Activated T-helper 1 cell treated with anti-CD3 and anti-CD28 coated beads, Interleukin-12 subunit alpha, Interleukin-12 subunit beta, Interleukin-2, Interleukin-4 antibody, amounts not matched to agents 30 ng/mL and 10 ng/mL and 1 ng/mL, durations not matched to agents 14 hours and 24 hours and 36 hours (primary cell): ENCODE results near the gene SUMO1. TPM values are rescaled to one million over a fixed set of nuclear protein-coding genes. Genes with fewer than 3 reads are reported as not detected.

Source experiments
- DNase-seq: peaks from one replicate; pipeline ENCODE4 v3.0.0; 2021; ENCODE audit warnings: low spot score
- H3K27ac Mint-ChIP-seq: one replicate; pipeline ENCODE4 v1.8.0; 2021; ENCODE audit warnings: mild to moderate bottlenecking, mixed read lengths
- H3K27me3 Mint-ChIP-seq: one replicate; pipeline ENCODE4 v1.8.0; 2022; ENCODE audit warnings: mild to moderate bottlenecking, moderate library complexity, mixed read lengths; ENCODE audit not compliant: insufficient read depth
- H3K36me3 Mint-ChIP-seq: one replicate; pipeline ENCODE4 v1.8.0; 2021; ENCODE audit warnings: low read depth, mixed read lengths
- H3K4me1 Mint-ChIP-seq: one replicate; pipeline ENCODE4 v1.8.0; 2021; ENCODE audit warnings: low read depth, mixed read lengths
- H3K4me3 Mint-ChIP-seq: one replicate; pipeline ENCODE4 v1.8.0; 2021; ENCODE audit warnings: mild to moderate bottlenecking, moderate library complexity, mixed read lengths
- H3K9me3 Mint-ChIP-seq: one replicate; pipeline ENCODE4 v1.8.0; 2021; ENCODE audit warnings: mixed read lengths
- intact Hi-C: fragments of 100-400 bp; cut with micrococcal nuclease; formaldehyde crosslinking; loops from one replicate; pipeline ENCODE4 v1.15.1; 2024
- total RNA-seq: library from RNA; stranded (reverse); gene quantifications from 2 replicates; pipeline ENCODE4 v1.2.3, GENCODE V29; 2022

The SUMO1 gene
- total RNA-seq, 1 donor from 2014 or later = 126 TPM

DNA sequence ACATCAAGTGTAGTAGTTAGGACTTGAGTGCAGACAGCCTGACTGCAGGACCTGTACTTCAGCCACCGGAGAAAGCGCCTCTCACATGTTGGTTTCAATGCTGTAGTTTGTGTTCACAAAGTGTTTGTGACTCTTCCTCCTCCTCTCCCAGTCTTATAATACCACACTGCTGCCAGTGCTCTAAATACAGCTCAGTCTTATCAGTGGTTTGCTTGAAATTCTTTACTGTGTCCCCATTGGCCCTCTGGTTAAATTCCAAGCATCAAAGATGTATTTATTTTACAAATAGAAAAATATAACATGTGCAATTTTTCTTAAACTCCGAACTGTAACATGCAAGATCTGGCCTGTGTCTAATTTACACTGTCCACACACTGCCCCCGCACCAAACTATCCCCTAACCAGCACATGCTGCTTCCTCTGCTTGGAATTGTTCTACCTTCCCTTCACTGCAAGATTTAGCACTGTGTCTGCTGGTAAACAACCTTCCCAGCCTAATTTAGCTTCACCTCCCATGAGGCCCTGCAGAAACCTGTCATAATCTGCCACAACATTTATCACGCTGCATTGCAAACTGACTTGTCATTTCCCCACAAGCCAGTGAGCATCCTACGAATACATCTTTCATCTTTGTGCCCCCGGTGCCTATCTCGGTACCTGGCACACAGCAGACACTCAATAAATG, 77.1 kb downstream of the SUMO1 start:
- H3K4me3 Mint-ChIP-seq = no peak overlapping the region
- no peaks in the 10 kb centered on the region for H3K9me3 Mint-ChIP-seq
- H3K27ac Mint-ChIP-seq = no peak overlapping the region
- no peak for DNase-seq
- H3K36me3 Mint-ChIP-seq = no peaks in the 10 kb centered on the region
- peaks cover 14% of the 10 kb centered on the region for H3K4me1 Mint-ChIP-seq
- H3K27me3 Mint-ChIP-seq = peaks cover 2% of the 10 kb centered on the region
- intact Hi-C loops = no loop called here

GRCh38 chr2:202158796-202159195, 79.6 kb downstream of the SUMO1 start:
- no peak for DNase-seq
- Mint-ChIP-seq H3K9me3 (no peaks in the 10 kb centered on the region), H3K4me1 (peaks cover 14% of the 10 kb centered on the region), H3K36me3 (no peaks in the 10 kb centered on the region), H3K27ac (no peak overlapping the region), H3K27me3 (peaks cover 2% of the 10 kb centered on the region), H3K4me3 (no peak overlapping the region)
- intact Hi-C loops = no loop called here

- intact Hi-C loops = no loop called here
- H3K27ac Mint-ChIP-seq = no peak overlapping the region
- H3K27me3 Mint-ChIP-seq = peaks cover 6% of the 10 kb centered on the region
- no peaks in the 10 kb centered on the region for H3K36me3 Mint-ChIP-seq
- DNase-seq = no peak
- H3K4me3 Mint-ChIP-seq = no peak overlapping the region
- H3K9me3 Mint-ChIP-seq = no peaks in the 10 kb centered on the region
- peaks cover 14% of the 10 kb centered on the region for H3K4me1 Mint-ChIP-seq
These were observed 81.0 kb downstream of the SUMO1 start for GRCh38 chr2:202157211-202157990.

Other genes starting within 250 kb of the SUMO1 start
- 1.2 and 1.5 TPM in 2 replicates for gene FZD7, start 204.7 kb downstream of the SUMO1 start, total RNA-seq
- not detected in 2 replicates for gene KIAA2012, start 165.3 kb downstream of the SUMO1 start, total RNA-seq
- 227 and 241 TPM in 2 replicates for gene NOP58, start 27.2 kb upstream of the SUMO1 start, total RNA-seq
- 5.5 and 6.1 TPM in 2 replicates for gene BMPR2, start 137.7 kb upstream of the SUMO1 start, total RNA-seq